HG03175 (cell line): ENCODE results near the gene NBAS.
A peak's percentile ranks its signal among the peaks of the same experiment; 100 is the strongest.

ENCODE experiments used
- ATAC-seq: cut with Tn5 transposase; IDR thresholded peaks from one replicate; pipeline ENCODE4 v1.9.1; 2021; ENCODE audit warnings: mild to moderate bottlenecking, moderate library complexity; ENCODE audit not compliant: unreplicated experiment

The NBAS gene

DNA sequence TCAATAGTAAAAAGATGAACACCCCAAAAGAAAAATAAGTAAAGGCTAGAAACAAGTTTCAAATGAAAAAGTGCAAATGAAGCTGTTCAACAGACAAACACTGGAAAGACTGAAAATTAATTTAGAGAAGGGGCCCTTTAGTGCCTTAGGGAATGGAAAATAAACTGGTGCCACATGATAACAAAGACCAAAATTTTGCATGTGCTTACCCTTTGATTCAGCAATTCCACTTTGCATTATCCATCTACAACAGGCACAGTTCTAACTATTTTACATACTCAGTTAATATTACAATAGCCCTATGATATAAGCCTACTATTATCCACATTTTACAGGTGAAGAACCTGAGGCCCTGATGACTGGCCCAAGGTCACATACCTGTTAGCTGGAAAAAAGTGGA, 183.9 kb downstream of the NBAS start:
- ATAC-seq: no peak

- no peak for ATAC-seq
These were observed 189.1 kb downstream of the NBAS start for GRCh38 chr2:15372019-15372418.

DNA sequence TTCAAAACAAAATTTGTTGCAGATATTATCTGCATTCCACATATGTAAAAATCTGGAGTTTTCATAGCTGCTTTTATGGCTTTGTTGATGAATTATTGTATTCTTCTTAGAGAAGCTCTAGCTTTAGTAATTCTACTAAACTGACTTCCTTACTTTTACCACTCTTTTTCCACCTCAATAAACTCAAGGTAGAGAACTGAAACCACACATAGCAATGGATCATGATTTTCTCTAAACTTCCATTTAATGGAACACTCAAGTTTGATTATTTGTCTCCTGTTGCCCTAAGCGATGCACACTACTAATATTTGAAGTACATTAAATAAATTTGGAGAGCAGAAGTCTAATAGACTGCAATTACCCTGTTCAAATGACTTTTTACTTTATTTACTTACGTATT, 192.0 kb downstream of the NBAS start:
- no peak for ATAC-seq

- ATAC-seq: peak; percentile 71
These were observed 193.4 kb downstream of the NBAS start for GRCh38 chr2:15367715-15368114.

- peak; percentile 2 for ATAC-seq
These were observed 193.9 kb downstream of the NBAS start for GRCh38 chr2:15367205-15367604.

DNA sequence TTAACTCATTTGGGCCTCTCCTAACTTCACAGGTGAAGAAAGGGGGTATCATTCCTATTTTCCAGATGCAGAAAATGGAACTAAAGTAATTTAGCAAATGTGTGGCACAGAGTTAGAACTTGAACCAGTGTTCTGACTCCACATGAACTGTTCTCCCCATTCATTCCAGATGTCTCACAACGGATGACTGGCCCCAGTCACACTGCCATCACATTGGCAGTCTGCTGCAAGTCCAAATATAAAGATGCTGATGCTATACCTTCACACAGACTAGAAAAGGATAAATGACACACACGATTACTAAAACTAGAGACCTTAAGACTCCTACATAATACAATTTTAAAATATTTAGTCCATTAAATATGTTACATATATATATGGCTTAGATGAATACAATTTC, 195.7 kb downstream of the NBAS start:
- ATAC-seq: no peak

- ATAC-seq: no peak
These were observed 196.6 kb downstream of the NBAS start for GRCh38 chr2:15364561-15364960.

GRCh38 chr2:15363734-15364133, 197.4 kb downstream of the NBAS start:
- ATAC-seq: no peak

GRCh38 chr2:15363142-15363541, 198.0 kb downstream of the NBAS start:
- no peak for ATAC-seq

- ATAC-seq: no peak
These were observed 201.2 kb downstream of the NBAS start for GRCh38 chr2:15359716-15360531.

GRCh38 chr2:15357922-15358321, 203.2 kb downstream of the NBAS start:
- no peak for ATAC-seq

DNA sequence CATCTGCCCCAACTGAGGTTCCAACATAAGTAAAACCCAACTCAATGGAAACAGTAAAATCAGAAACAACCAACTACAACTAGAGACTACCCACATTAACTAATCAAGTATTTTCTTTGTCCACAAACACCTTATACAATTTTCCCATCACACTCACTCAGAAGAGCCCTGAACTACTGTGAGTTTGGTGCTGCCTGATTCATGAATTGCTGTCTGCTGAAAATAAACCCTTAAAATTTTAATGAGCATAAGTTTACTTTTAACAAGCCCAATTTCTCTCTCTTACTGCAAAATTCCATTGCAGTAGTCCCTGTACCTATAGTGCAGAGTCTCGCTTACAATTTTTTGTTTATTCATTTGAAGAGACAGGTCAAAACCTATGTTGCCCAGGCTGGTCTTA, 203.9 kb downstream of the NBAS start:
- ATAC-seq: no peak

- no peak for ATAC-seq
These were observed 205.7 kb downstream of the NBAS start for GRCh38 chr2:15355386-15355785.

DNA sequence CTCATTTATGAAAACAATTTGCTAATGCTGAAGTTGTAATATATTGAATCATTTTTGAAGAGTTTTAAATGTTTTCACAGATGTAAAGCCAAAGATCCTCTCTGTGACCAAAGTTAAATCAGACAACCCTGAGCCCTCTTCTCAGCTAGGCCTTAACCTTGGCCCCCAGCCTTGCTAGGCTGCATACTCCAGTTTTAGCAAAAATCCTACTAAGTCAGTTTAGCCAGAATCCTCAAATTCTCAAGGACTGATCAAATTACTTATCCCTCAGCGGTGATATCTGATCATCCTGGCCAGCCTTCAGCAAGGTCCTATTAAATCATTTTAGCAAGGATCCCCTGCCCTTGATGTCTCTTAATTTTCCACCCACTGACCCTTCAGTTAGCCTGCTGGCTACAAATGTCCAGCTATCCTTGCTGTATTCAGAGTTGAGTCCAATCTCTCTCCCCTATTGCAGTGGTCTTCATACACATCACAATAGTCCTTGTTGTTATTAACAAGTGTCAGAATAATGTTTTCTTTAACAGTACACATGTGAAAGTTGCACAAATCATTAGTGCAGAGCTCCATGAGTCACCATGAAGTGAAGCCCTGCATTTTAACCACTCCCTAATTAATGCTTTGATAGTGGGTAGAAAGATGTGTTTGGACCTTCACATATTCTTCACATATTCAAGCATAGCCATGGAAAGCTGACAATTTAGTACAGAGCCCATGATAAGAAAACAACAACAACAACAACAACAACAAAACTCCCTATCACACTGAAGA, 206.4 kb downstream of the NBAS start:
- ATAC-seq: no peak

DNA sequence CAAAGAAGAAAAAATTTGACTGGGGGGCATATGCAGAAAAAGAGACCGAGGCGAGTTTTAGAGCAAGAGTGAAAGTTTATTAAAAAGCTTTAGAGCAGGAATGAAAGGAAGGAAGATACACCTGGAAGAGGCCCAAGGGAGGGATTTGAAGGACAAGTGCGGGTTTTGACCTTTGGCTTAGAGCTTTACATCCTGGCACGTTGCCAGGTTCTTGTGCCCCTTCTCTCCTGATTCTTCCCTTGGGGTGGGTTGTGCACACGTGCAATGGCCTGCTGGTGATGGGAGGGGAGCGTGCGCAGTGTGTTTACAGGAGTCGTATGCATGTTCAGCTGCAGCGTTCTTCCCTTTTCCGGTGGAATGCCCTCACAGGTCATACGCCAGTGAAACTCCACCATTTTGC, 208.8 kb downstream of the NBAS start:
- ATAC-seq: no peak

GRCh38 chr2:15348636-15349035, 212.5 kb downstream of the NBAS start:
- ATAC-seq: no peak

GRCh38 chr2:15348045-15348444, 213.1 kb downstream of the NBAS start:
- no peak for ATAC-seq

DNA sequence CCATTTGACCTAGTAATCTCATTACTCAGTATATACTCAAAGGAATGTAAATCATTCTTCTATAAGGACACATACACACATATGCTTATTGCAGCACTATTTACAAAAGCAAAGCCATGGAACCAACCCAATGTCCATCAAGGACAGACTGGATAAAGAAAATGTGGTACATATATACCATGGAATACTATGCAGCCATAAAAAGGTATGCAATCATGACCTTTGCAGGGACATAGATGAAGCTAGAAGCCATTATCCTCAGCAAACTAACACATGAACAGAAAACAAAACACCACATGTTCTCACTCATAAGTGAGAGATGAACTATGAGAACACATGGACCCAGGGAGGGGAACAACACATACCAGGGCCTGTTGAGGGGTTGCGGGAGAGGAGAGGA, 214.5 kb downstream of the NBAS start:
- ATAC-seq: no peak

DNA sequence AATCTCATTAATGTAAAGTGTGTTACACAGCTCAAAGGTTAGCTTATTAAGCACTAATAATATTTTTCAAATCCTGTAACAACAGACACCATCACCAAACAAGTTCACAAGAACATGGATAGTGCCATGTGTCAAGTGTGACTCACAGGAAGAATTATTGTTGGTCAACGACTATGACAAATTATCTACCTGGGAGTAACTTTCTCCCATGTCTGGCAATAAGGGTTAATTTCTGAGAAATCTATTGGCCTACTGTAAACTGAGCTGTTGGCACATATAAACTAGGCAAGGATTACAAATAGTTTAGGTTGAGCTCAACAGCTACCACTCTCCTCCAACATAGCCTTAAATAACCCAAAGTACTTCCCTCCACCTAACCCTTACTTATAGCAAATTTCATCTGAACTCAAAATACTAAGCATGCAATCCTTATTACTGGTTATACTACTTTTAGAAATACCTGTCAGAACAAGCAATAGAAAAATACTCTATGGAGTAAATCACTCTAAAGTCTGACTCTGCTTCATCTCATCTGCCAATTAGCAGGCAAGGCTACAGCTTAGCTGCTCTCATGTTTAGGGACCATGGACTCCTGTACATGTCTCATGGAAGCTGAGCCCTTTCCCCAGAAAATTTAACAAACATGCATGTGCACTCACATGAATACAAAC, 223.0 kb downstream of the NBAS start:
- ATAC-seq: no peak

- ATAC-seq: no peak
These were observed 226.3 kb downstream of the NBAS start for GRCh38 chr2:15334644-15335326.

DNA sequence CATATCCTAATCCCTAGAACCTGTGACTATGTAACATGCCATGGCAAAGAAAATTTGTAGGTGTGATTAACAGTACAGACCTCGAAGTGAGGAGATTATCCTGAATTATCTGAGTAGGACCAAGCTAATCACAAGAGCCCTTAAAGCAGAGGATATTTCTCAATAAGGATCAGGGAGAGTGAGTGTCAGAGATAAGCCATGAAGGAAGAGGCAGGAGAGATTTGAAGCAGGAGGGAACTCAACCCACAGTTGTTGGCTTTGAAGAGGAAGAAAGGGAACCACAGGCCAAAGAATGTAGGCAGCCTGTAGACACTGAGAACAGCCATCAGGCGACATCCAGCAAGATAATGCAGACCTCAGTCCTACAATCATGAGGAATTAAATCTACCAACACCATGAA, 229.3 kb downstream of the NBAS start:
- ATAC-seq: no peak
